Measurements from ENCODE around the gene NGRN. TPM values are rescaled to one million over a fixed set of nuclear protein-coding genes. Genes with fewer than 3 reads are reported as not detected.

Gene NGRN
- total RNA-seq, 6 donors from 2014 or later = 35.6 to 74.2 (median 62.6) TPM

GRCh38 chr15:90227336-90227735 is 38.1 kb upstream of the NGRN start:
- Histone ChIP-seq H3K27ac (no peak overlapping the region), H3K27me3 (no peaks in the 10 kb centered on the region), H3K4me3 (no peak overlapping the region), H3K4me1 (peaks cover 20 to 39% (median 28%) of the 10 kb centered on the region in 4 donors), H3K9me3 (no peaks in the 10 kb centered on the region), H3K36me3 (peaks cover 25 to 93% (median 73%) of the 10 kb centered on the region in 4 donors)
- TF ChIP-seq EP300 (IDR thresholded peaks at IDR 0.05) = no peak
- TF ChIP-seq CTCF (IDR thresholded peaks at IDR 0.05) = no peak
- no peak for TF ChIP-seq POLR2AphosphoS5 (IDR thresholded peaks at IDR 0.05)
- TF ChIP-seq POLR2A (IDR thresholded peaks at IDR 0.05) = no peak
- ATAC-seq (ENCODE audit: low FRiP score in 2 of 2) (no peak), DNase-seq (no peak)
- 80 to 89% methylated on average over 1 to 7 of the region's 7 CpGs for WGBS, 2 donors

- TF ChIP-seq POLR2A (IDR thresholded peaks at IDR 0.05) (no peak), CTCF (IDR thresholded peaks at IDR 0.05) (no peak), POLR2AphosphoS5 (IDR thresholded peaks at IDR 0.05) (no peak), EP300 (IDR thresholded peaks at IDR 0.05) (no peak)
- H3K9me3 ChIP-seq = no peaks in the 10 kb centered on the region
- WGBS, 2 donors = 95 to 98% methylated on average over 25 to 32 of the region's 38 CpGs
- no peaks in the 10 kb centered on the region for H3K27me3 ChIP-seq
- H3K4me3 ChIP-seq = no peak overlapping the region
- H3K4me1 ChIP-seq = peaks cover 27 to 47% (median 36%) of the 10 kb centered on the region in 4 donors
- no peak overlapping the region for H3K27ac ChIP-seq
- H3K36me3 ChIP-seq = peaks cover 25 to 87% (median 71%) of the 10 kb centered on the region in 4 donors
- peak in 1 of 2 donors; percentile 75 for DNase-seq
- ATAC-seq (ENCODE audit: low FRiP score in 2 of 2) = no peak
These were observed 37.4 kb upstream of the NGRN start for GRCh38 chr15:90227816-90228772.

- no peak overlapping the region for H3K27ac ChIP-seq
- no peaks in the 10 kb centered on the region for H3K27me3 ChIP-seq
- 89 to 97% methylated on average over 15 of the region's 15 CpGs for WGBS, 2 donors
- H3K36me3 ChIP-seq = peaks cover 19 to 78% (median 63%) of the 10 kb centered on the region in 4 donors
- DNase-seq (no peak), ATAC-seq (ENCODE audit: low FRiP score in 2 of 2) (no peak)
- H3K9me3 ChIP-seq = no peaks in the 10 kb centered on the region
- H3K4me3 ChIP-seq = no peak overlapping the region
- H3K4me1 ChIP-seq = peaks cover 27 to 49% (median 37%) of the 10 kb centered on the region in 4 donors
- TF ChIP-seq POLR2AphosphoS5 (IDR thresholded peaks at IDR 0.05) (no peak), POLR2A (IDR thresholded peaks at IDR 0.05) (no peak), EP300 (IDR thresholded peaks at IDR 0.05) (no peak), CTCF (IDR thresholded peaks at IDR 0.05) (no peak)
These were observed 36.5 kb upstream of the NGRN start for GRCh38 chr15:90228960-90229359.

- H3K27ac ChIP-seq = peak overlapping the region in 3 of 4 donors; percentile 42 to 97 (median 84)
- H3K4me3 ChIP-seq = no peak overlapping the region
- H3K27me3 ChIP-seq = no peaks in the 10 kb centered on the region
- TF ChIP-seq POLR2AphosphoS5 (IDR thresholded peaks at IDR 0.05) = no peak
- TF ChIP-seq POLR2A (IDR thresholded peaks at IDR 0.05) = no peak
- no peak for TF ChIP-seq EP300 (IDR thresholded peaks at IDR 0.05)
- TF ChIP-seq CTCF (IDR thresholded peaks at IDR 0.05) = no peak
- ATAC-seq (ENCODE audit: low FRiP score in 2 of 2) = no peak
- WGBS, 2 donors = 75 to 76% methylated on average over 12 of the region's 12 CpGs
- no peaks in the 10 kb centered on the region for H3K9me3 ChIP-seq
- peaks cover 28 to 49% (median 43%) of the 10 kb centered on the region in 4 donors for H3K4me1 ChIP-seq
- DNase-seq = no peak
- peaks cover 14 to 67% (median 51%) of the 10 kb centered on the region in 4 donors for H3K36me3 ChIP-seq
These were observed 35.4 kb upstream of the NGRN start for GRCh38 chr15:90230071-90230494.

Measured in upper lobe of left lung (tissue), 6 donors.